ENCODE measurements around the gene ZNF473. TPM values are rescaled to one million over a fixed set of nuclear protein-coding genes. Genes with fewer than 3 reads are reported as not detected.

ZNF473 gene
- total and polyA plus RNA-seq, 2 donors (not counting 1 experiment from before 2014, with no cell fraction given) = 5.5 to 9.8 TPM

DNA sequence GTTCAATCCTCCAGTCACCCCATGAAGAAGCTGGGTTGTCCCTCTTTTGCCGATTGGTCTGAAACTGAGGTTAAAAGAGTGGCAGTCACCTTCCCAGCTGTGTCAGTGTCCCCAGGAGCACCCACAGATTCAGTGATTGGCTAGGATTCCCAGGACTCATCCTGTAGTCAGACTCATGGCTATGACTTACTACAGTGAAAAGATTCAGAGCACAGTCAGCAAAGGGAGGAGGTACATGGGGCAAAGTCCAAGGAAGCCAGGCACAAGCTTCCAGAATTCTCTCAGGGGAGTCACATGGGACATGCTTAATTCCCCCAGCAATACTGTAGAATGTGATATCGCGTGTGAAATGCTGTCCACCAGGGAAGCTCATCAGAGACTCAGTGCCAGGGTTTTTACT lies 14.2 kb downstream of the ZNF473 start:
- H3K9me3 Mint-ChIP-seq (ENCODE audit: insufficient read depth) = peaks cover 19% of the 10 kb centered on the region
- POLR2A ChIA-PET = no interaction called here
- Histone ChIP-seq H3K9ac (ENCODE audit: low read length) (no peak overlapping the region), H3K4me1 (ENCODE audit: control insufficient read depth in 2 of 2, insufficient read depth in 2 of 2, low read length in 2 of 2) (no peaks in the 10 kb centered on the region), H3K9me3 (ENCODE audit: control extremely low read depth in 1 of 3, control insufficient read depth in 2 of 3, insufficient read depth in 1 of 3, low read length in 2 of 3) (peaks cover 6 to 16% (median 11%) of the 10 kb centered on the region in 3 donors), H3K27me3 (replicated peaks in 1 of 4; ENCODE audit: control extremely low read depth in 1 of 4, control insufficient read depth in 3 of 4, insufficient read depth in 4 of 4, low read length in 3 of 4) (no peaks in the 10 kb centered on the region), H3K79me2 (ENCODE audit: control insufficient read depth, insufficient read depth, low read length) (peaks cover 12% of the 10 kb centered on the region), H2AFZ (ENCODE audit: insufficient read depth, low read depth, low read length, poor library complexity, severe bottlenecking) (no peak overlapping the region), H3K4me2 (replicated peaks; ENCODE audit: low read depth, low read length, poor library complexity, severe bottlenecking) (no peak overlapping the region), H3K36me3 (replicated peaks in 1 of 2; ENCODE audit: control extremely low read depth in 1 of 2, control insufficient read depth in 1 of 2, extremely low read depth in 1 of 2, insufficient read depth in 2 of 2, low read length in 1 of 2) (peaks cover 1 to 76% of the 10 kb centered on the region in 2 experiments), H3K4me3 (ENCODE audit: control extremely low read depth in 1 of 5, extremely low read depth in 1 of 5, insufficient read depth in 1 of 5, low read depth in 2 of 5, low read length in 4 of 5) (no peak overlapping the region), H3K27ac (ENCODE audit: low read length in 2 of 2) (no peak overlapping the region), H4K20me1 (ENCODE audit: control insufficient read depth, insufficient read depth, low read length, poor library complexity, severe bottlenecking) (peaks cover 5% of the 10 kb centered on the region)
- H3K4me1 Mint-ChIP-seq = peaks cover 2% of the 10 kb centered on the region
- no peaks in the 10 kb centered on the region for H3K27me3 Mint-ChIP-seq
- CTCF ChIA-PET = no interaction called here
- no peak overlapping the region for H3K4me3 Mint-ChIP-seq
- DNase-seq (no peak), ATAC-seq (ENCODE audit: low read depth) (no peak)
- intact Hi-C loops (cut with micrococcal nuclease) = no loop called here
- no peak for TF ChIP-seq EZH2 (IDR thresholded peaks at IDR 0.05; ENCODE audit: borderline replicate concordance, insufficient read depth, low read depth, low read length, poor library complexity, severe bottlenecking)
- TF ChIP-seq, protein P1, sequence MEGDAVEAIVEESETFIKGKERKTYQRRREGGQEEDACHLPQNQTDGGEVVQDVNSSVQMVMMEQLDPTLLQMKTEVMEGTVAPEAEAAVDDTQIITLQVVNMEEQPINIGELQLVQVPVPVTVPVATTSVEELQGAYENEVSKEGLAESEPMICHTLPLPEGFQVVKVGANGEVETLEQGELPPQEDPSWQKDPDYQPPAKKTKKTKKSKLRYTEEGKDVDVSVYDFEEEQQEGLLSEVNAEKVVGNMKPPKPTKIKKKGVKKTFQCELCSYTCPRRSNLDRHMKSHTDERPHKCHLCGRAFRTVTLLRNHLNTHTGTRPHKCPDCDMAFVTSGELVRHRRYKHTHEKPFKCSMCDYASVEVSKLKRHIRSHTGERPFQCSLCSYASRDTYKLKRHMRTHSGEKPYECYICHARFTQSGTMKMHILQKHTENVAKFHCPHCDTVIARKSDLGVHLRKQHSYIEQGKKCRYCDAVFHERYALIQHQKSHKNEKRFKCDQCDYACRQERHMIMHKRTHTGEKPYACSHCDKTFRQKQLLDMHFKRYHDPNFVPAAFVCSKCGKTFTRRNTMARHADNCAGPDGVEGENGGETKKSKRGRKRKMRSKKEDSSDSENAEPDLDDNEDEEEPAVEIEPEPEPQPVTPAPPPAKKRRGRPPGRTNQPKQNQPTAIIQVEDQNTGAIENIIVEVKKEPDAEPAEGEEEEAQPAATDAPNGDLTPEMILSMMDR (IDR thresholded peaks at IDR 0.05) = no peak
- 100% methylated on average over 3 of the region's 3 CpGs for WGBS (ENCODE audit: insufficient coverage)
- H3K27ac Mint-ChIP-seq = peak overlapping the region; percentile 13

DNA sequence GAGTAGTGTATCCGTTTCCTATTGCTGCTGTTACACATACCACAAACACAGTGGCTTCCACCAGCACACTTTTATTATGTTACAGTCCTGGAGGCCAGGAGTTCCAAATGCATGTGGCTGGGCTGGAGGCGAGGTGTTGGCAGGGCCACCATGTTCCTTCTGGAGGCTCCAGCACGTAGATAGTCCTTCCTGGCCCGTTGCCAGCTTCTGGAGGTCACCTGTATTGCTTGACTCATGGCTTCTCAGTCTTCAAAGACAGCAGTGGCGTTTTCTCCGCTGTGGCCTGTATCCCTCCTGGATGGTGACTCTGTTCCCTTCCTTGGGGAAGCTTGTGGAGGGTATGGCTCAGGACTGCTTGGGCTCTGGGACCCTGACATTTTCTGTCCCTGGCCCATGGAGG lies 15.2 kb downstream of the ZNF473 start:
- POLR2A ChIA-PET = no interaction called here
- peaks cover 9% of the 10 kb centered on the region for H3K79me2 ChIP-seq (ENCODE audit: control insufficient read depth, insufficient read depth, low read length)
- Mint-ChIP-seq H3K4me1 (peaks cover 2% of the 10 kb centered on the region), H3K27ac (no peak overlapping the region), H3K4me3 (no peak overlapping the region), H3K27me3 (no peaks in the 10 kb centered on the region), H3K9me3 (ENCODE audit: insufficient read depth) (peaks cover 22% of the 10 kb centered on the region)
- ATAC-seq (ENCODE audit: low read depth) (no peak), DNase-seq (no peak)
- H4K20me1 ChIP-seq (ENCODE audit: control insufficient read depth, insufficient read depth, low read length, poor library complexity, severe bottlenecking) = peaks cover 5% of the 10 kb centered on the region
- peaks cover 3 to 82% of the 10 kb centered on the region in 2 experiments for H3K36me3 ChIP-seq (replicated peaks in 1 of 2; ENCODE audit: control extremely low read depth in 1 of 2, control insufficient read depth in 1 of 2, extremely low read depth in 1 of 2, insufficient read depth in 2 of 2, low read length in 1 of 2)
- CTCF ChIA-PET = interaction anchor here (0.6 kb wide), 1 partner anchor 759 kb away, joined by 3 read pairs; no protein-coding TSS in a partner anchor
- H2AFZ ChIP-seq (ENCODE audit: insufficient read depth, low read depth, low read length, poor library complexity, severe bottlenecking) = no peak overlapping the region
- H3K4me1 ChIP-seq (ENCODE audit: control insufficient read depth in 2 of 2, insufficient read depth in 2 of 2, low read length in 2 of 2) = no peaks in the 10 kb centered on the region
- H3K4me3 ChIP-seq (ENCODE audit: control extremely low read depth in 1 of 5, extremely low read depth in 1 of 5, insufficient read depth in 1 of 5, low read depth in 2 of 5, low read length in 4 of 5) = no peak overlapping the region
- no peaks in the 10 kb centered on the region for H3K27me3 ChIP-seq (replicated peaks in 1 of 4; ENCODE audit: control extremely low read depth in 1 of 4, control insufficient read depth in 3 of 4, insufficient read depth in 4 of 4, low read length in 3 of 4)
- H3K9ac ChIP-seq (ENCODE audit: low read length) = no peak overlapping the region
- no peak overlapping the region for H3K4me2 ChIP-seq (replicated peaks; ENCODE audit: low read depth, low read length, poor library complexity, severe bottlenecking)
- H3K27ac ChIP-seq (ENCODE audit: low read length in 2 of 2) = no peak overlapping the region
- intact Hi-C loops (cut with micrococcal nuclease) = no loop called here
- H3K9me3 ChIP-seq (ENCODE audit: control extremely low read depth in 1 of 3, control insufficient read depth in 2 of 3, insufficient read depth in 1 of 3, low read length in 2 of 3) = peaks cover 7 to 26% (median 21%) of the 10 kb centered on the region in 3 donors
- TF ChIP-seq EZH2 (IDR thresholded peaks at IDR 0.05; ENCODE audit: borderline replicate concordance, insufficient read depth, low read depth, low read length, poor library complexity, severe bottlenecking) = no peak
- TF ChIP-seq, protein P1 (IDR thresholded peaks at IDR 0.05) = no peak
- 100% methylated on average over 5 of the region's 6 CpGs for WGBS (ENCODE audit: insufficient coverage)

Data from B cell (primary cell).